Neural cell (in vitro differentiated cells): ENCODE measurements around the gene PSMG3.

Experiments used
- CTCF ChIP-seq: fragments of 450-650 bp; IDR thresholded peaks from 2 replicates; pipeline ENCODE4 v1.5.1; 2014; ENCODE audit warnings: antibody characterized with exemption, mild to moderate bottlenecking, moderate library complexity; ENCODE audit not compliant: poor library complexity, severe bottlenecking
- EP300 ChIP-seq: fragments of 450-650 bp; conservative IDR thresholded peaks from 2 replicates; pipeline ENCODE4 v1.6.1; 2014; ENCODE audit warnings: antibody characterized with exemption, mild to moderate bottlenecking, moderate library complexity; ENCODE audit not compliant: poor library complexity, severe bottlenecking
- EZH2 ChIP-seq: fragments of 200-600, 300-800 bp; shearing (Covaris generic), sonication (generic); IDR thresholded peaks from 2 replicates; pipeline ENCODE4 v1.6.1; 2014; ENCODE audit warnings: antibody characterized with exemption, low read length, borderline replicate concordance, mild to moderate bottlenecking; ENCODE audit not compliant: insufficient read depth, poor library complexity, severe bottlenecking
- MXI1 ChIP-seq: fragments of 450-650 bp; conservative IDR thresholded peaks from 2 replicates; pipeline ENCODE4 v1.6.1; 2014; ENCODE audit warnings: antibody characterized with exemption, mild to moderate bottlenecking; ENCODE audit not compliant: poor library complexity, severe bottlenecking
- POLR2AphosphoS5 ChIP-seq: IDR thresholded peaks from 2 replicates; pipeline ENCODE4 v1.6.1; 2012
- RAD21 ChIP-seq: fragments of 450-650 bp; conservative IDR thresholded peaks from 2 replicates; pipeline ENCODE4 v1.6.1; 2014; ENCODE audit warnings: antibody characterized with exemption, mild to moderate bottlenecking, moderate library complexity
- REST ChIP-seq: IDR thresholded peaks from 2 replicates; pipeline ENCODE4 v1.6.1; 2012; ENCODE audit warnings: borderline replicate concordance
- SMC3 ChIP-seq: fragments of 450-650 bp; conservative IDR thresholded peaks from 2 replicates; pipeline ENCODE4 v1.6.1; 2014; ENCODE audit warnings: antibody characterized with exemption, mild to moderate bottlenecking, moderate library complexity; ENCODE audit not compliant: poor library complexity
- TAF1 ChIP-seq: IDR thresholded peaks from 2 replicates; pipeline ENCODE4 v1.6.1; 2012; ENCODE audit warnings: low read depth

DNA sequence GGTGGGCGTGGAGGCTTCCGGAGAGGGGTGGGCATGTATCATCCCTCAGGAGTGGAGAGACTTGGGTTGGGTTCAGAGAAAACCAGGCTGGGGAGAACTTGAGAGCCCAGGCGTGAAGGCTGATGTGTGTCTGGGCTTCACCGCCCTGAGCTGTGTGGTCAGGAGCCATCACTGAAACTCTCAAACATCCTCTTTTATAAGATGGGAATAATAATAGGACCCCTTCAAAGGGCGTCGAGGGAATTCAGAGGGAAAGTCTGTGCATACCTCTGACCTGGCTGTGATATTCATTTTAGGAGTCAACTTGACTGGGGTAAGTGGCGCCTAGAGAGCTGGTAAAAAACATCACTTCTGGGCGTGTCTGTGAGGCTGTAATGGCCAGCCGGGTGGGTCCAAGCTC, 21.1 kb upstream of the PSMG3 start:
- TF ChIP-seq CTCF (no peak), REST (no peak), MXI1 (no peak), EZH2 (no peak), EP300 (no peak), POLR2AphosphoS5 (no peak), SMC3 (no peak), TAF1 (no peak), RAD21 (no peak)
